H54 (cell line): Measurements from ENCODE around the gene ZMYND10.
"Not testable (repeated sequence)": the region's sequence is repeated elsewhere in the genome, so short reads cannot be mapped to it uniquely, and the experiment has no call there.

Experiments used
- DNase-seq: peaks from one replicate; pipeline ENCODE4 v3.0.0; 2011; ENCODE audit warnings: low spot score, mixed read lengths; ENCODE audit not compliant: insufficient read length
- FAIRE-seq: peaks from 3 replicates; lab custom pipeline; 2011; peaks lifted over from hg19 to GRCh38; lab: Jason Lieb, UNC
- POLR2A ChIP-seq: IDR thresholded peaks from 2 replicates; pipeline ENCODE4 v1.6.1; 2011; ENCODE audit warnings: low read depth, mild to moderate bottlenecking, low read length

The ZMYND10 gene

GRCh38 chr3:50322115-50322385 is 23.5 kb downstream of the ZMYND10 start:
- DNase-seq = no peak
- TF ChIP-seq POLR2A = no peak
- FAIRE-seq = no peak

- peak; percentile 81 for DNase-seq
- peak; percentile 73 for TF ChIP-seq POLR2A
- no peak for FAIRE-seq
Measured at GRCh38 chr3:50321336-50322114, 24.0 kb downstream of the ZMYND10 start.

- FAIRE-seq = no peak
- DNase-seq = no peak
- TF ChIP-seq POLR2A = no peak
Measured at GRCh38 chr3:50320853-50321335, 24.6 kb downstream of the ZMYND10 start.

- FAIRE-seq = no peak
- TF ChIP-seq POLR2A = no peak
- no peak for DNase-seq
Measured at GRCh38 chr3:50319894-50320625, 25.5 kb downstream of the ZMYND10 start.

GRCh38 chr3:50319181-50319893 is 26.2 kb downstream of the ZMYND10 start:
- no peak for TF ChIP-seq POLR2A
- DNase-seq = no peak
- FAIRE-seq = no peak

DNA sequence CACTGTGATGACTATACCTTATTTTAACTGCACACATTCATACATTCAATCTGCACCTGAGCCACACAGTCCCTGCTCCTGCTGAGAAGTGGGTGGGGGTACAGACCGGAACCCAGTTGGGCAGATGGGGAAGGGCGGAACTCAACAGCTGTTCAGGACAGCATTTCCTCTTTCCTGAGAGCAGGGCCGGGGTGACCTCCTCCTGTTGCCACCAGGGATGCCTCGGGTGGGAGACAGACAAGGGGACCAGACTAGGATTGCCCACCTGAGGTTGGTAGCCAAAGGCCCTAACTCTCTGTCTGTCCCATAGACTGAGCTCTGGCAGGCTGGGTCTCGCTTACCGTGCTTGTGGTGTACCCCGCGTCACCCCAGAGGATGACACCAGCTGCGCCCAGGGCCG is 26.9 kb downstream of the ZMYND10 start:
- DNase-seq = no peak
- FAIRE-seq = no peak
- no peak for TF ChIP-seq POLR2A

DNA sequence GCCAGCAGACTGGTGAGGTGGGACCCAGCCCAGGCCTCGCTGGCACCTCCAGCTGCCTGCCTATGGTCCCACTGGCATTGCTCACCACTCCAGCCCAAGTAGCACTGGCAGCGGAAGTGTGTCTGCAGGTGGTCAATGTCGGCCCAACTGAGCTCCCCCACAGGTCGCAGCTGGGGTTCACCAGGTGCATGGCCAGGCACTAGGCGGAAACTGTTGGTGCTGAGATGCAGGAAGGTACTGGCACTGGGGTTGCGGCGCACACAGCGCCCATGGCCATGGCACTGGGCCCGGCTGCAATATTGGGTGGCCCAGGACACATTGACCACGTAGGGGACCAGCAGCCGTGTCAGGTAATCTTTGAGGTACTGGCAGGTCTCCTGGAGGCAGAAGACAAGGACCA is 27.4 kb downstream of the ZMYND10 start:
- no peak for TF ChIP-seq POLR2A
- FAIRE-seq (no peak), DNase-seq (no peak)

GRCh38 chr3:50317300-50317699 is 28.2 kb downstream of the ZMYND10 start:
- TF ChIP-seq POLR2A = no peak
- FAIRE-seq (no peak), DNase-seq (no peak)

- FAIRE-seq (peak; percentile 73), DNase-seq (peak; percentile 94)
- no peak for TF ChIP-seq POLR2A
Measured at GRCh38 chr3:50316657-50317242, 28.8 kb downstream of the ZMYND10 start.

GRCh38 chr3:50314816-50315215 is 30.7 kb downstream of the ZMYND10 start:
- no peak for TF ChIP-seq POLR2A
- DNase-seq (no peak), FAIRE-seq (no peak)

DNA sequence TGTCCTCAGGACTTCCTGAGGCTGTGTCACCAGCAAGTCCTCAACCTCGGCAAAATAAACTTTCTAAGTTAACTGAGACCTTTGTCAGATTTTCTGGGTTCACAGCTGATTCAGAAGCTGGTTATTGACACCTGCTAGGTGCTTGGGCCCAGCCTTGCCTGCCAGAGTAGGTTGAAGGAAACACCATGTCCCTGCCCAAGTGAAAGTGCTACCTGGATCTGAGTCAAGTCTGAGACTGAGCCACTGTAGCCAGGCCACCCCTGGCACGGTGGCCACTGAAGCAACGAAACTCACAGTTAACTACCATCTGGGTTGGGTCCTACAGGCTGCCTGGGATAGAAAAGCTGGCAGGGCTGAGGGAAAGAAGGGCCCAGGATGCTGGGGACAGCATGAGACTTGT is 31.2 kb downstream of the ZMYND10 start:
- DNase-seq (no peak), FAIRE-seq (no peak)
- TF ChIP-seq POLR2A = no peak

DNA sequence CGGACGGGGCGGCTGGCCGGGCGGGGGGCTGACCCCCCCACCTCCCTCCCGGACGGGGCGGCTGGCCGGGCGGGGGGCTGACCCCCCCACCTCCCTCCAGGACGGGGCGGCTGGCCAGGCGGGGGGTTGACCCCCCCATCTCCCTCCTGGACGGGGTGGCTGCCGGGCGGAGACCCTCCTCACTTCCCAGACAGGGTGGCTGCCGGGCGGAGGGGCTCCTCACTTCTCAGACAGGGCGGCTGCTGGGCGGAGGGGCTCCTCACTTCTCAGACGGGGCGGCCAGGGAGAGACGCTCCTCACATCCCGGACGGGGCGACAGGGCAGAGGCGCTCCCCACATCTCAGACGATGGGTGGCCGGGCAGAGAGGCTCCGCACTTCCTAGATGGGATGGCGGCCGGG is 33.5 kb downstream of the ZMYND10 start:
- FAIRE-seq = not testable (repeated sequence)

GRCh38 chr3:50304601-50305000 is 40.9 kb downstream of the ZMYND10 start:
- no peak for TF ChIP-seq POLR2A
- FAIRE-seq = no peak
- DNase-seq = no peak

More for the DNA sequence above, 33.5 kb downstream of the ZMYND10 start:
- DNase-seq = not testable (repeated sequence)
